Right lobe of liver (tissue), 4 donors: ENCODE data around the gene SPACA4.

Experiments
- CTCF ChIP-seq, 4 donors: fragments of 200-600 bp in 3 of 4; fragments of 450-650 bp in 1 of 4; IDR thresholded peaks; one replicate each; pipeline versions ENCODE4 v1.5.1 to v1.8.0; 2016 to 2022; ENCODE audit warnings: antibody characterized with exemption in 4 of 4, mild to moderate bottlenecking in 2 of 4
- POLR2A ChIP-seq: fragments of 450-650 bp; IDR thresholded peaks from one replicate; pipeline ENCODE4 v1.6.1; 2017; ENCODE audit warnings: antibody characterized with exemption, mild to moderate bottlenecking
- donor health status: DM: no; HTN: no; CAD: no.
- donor health status: DM: no; HTN: no; CAD: no.
- donor health status: DM: no; HTN: yes; CAD: no.

GRCh38 chr19:48650974-48651682 lies 44.6 kb downstream of the SPACA4 start:
- TF ChIP-seq POLR2A (no peak), CTCF (IDR thresholded peaks at IDR 0.05) (no peak)
